SJCRH30 (cell line): ENCODE results near the gene SLC35D2. TPM values are rescaled to one million over a fixed set of nuclear protein-coding genes. Genes with fewer than 3 reads are reported as not detected.

Source experiments
- DNase-seq, 2 experiments: peaks; one replicate each; pipeline ENCODE4 v3.0.0-alpha.2; 2015 to 2020
- H3K27ac ChIP-seq: fragments of 250-450 bp; sonication (Bioruptor Pico); 2 replicates; pipeline ENCODE4 v1.5.1; 2020; ENCODE audit warnings: mild to moderate bottlenecking, moderate library complexity
- H3K27me3 ChIP-seq: fragments of 250-450 bp; sonication (Bioruptor Pico); 2 replicates; pipeline ENCODE4 v1.5.1; 2020; ENCODE audit warnings: mild to moderate bottlenecking, moderate library complexity
- H3K36me3 ChIP-seq: fragments of 250-450 bp; sonication (Bioruptor Pico); 2 replicates; pipeline ENCODE4 v1.5.1; 2020; ENCODE audit warnings: mild to moderate bottlenecking, moderate library complexity
- H3K4me1 ChIP-seq: fragments of 250-450 bp; sonication (Bioruptor Pico); 2 replicates; pipeline ENCODE4 v1.5.1; 2020; ENCODE audit warnings: mild to moderate bottlenecking, moderate library complexity
- H3K4me3 ChIP-seq: fragments of 250-450 bp; sonication (Bioruptor Pico); 2 replicates; pipeline ENCODE4 v1.5.1; 2020; ENCODE audit warnings: mild to moderate bottlenecking, moderate library complexity
- H3K9me3 ChIP-seq: fragments of 250-450 bp; sonication (Bioruptor Pico); replicated peaks from 2 replicates; pipeline ENCODE4 v1.5.1; 2020; ENCODE audit warnings: mild to moderate bottlenecking, moderate library complexity
- total RNA-seq: library from RNA; depleted of rRNA; stranded (reverse); fragments of >200 nt; shearing (Covaris generic); gene quantifications from 2 replicates; pipeline ENCODE4 v1.2.3, GENCODE V29; 2014; rRNA removed

Gene SLC35D2
- total RNA-seq: 0.20 TPM in 2 replicates

DNA sequence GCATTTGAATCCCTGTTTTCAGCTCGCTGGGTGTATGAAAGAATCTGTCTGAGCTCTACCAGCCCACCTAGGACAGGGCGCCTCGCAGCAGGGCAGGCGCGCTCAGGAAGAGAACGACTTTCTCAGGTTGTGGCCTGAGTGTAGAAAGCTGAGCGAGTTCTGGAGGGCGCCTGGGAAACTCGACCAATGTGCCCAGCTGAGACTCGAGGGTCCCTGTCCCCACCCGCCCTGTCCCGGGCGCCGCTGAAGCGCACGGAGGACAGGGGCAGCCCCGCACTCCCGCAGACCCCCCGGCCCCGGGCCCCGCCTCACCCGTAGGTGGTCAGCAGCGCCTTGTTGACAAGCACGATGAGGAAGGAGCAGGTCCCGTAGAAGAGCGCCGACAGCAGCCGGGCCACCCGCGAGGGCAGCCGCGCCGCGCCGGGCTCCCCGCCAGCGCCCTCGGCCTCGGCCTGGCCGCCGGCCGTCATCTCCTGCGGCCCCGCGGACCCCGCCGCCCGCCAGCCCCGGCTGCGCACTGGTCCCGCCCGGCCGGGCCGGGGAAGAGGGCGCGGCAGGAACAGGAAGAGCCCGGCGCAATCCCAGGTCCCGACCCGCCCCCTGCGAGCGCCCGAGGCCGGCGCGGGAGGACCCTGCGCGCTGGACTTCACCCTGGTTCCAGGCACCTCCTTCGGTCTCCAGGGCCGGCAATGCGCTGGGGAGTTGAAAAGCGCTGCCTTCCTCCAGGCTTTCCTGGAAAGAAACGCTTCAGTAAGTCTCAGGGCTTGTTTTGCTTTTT lies at the start of gene SLC35D2:
Gene SLC35D2 (minus strand): TSS at position 547 of the 778 bp plus-strand sequence. CDS start 77 bp downstream, at position 470.
- no peak within 1 kb of the TSS for H3K4me3 ChIP-seq
- H3K27me3 ChIP-seq: no peaks in the 10 kb centered on the region
- no peak for DNase-seq
- peaks cover 9% of the 10 kb centered on the region; the same call in 1 of the 2 replicates for H3K4me1 ChIP-seq
- no peak within 1 kb of the TSS for H3K27ac ChIP-seq
- no peaks in the 10 kb centered on the region for H3K9me3 ChIP-seq
- H3K36me3 ChIP-seq: peaks cover 36% of the 10 kb centered on the region

DNA sequence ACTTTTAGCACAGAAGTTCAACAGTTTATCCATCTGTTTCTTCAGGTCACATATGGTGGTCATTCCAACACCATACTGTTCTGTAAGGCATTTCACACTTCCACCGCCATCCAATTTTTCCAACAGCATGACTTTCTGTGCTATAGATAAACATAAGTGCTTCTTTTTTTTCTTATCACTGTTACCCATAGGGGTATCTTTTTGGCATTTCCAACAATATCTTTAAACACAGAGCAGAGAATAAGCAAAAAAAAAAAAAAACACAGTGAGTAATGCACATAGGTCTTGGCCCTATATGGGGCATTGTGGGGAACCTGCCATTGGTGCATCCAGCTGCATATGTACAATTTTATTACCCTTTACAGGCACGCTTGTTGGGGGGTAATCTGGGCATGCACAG lies 46.9 kb upstream of the SLC35D2 start:
- Histone ChIP-seq H3K9me3 (no peaks in the 10 kb centered on the region; the same call in 1 of the 2 replicates), H3K4me3 (no peak overlapping the region), H3K27me3 (no peaks in the 10 kb centered on the region), H3K36me3 (no peaks in the 10 kb centered on the region), H3K27ac (no peak overlapping the region), H3K4me1 (no peaks in the 10 kb centered on the region)
- no peak for DNase-seq

DNA sequence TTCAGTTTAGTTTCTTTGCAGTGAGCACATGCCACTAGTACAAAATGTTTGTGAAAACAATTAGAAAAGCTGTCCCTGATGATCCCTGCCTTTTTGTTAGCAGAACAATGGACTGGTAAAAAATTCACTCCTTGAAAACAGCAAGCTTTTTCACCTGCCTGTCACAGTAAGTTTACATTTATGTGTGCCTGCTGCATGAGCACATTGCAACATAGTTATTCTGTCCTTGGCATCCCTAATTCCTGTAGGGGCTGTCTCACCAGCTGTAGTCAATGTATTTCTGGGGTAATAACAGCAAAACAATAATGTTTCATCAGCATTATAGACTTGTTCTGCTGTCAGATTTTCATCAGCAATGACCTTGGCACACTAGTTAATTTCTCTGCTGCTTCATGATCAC lies 46.2 kb upstream of the SLC35D2 start:
- DNase-seq: no peak
- Histone ChIP-seq H3K27ac (no peak overlapping the region), H3K27me3 (no peaks in the 10 kb centered on the region), H3K4me3 (no peak overlapping the region), H3K4me1 (no peaks in the 10 kb centered on the region), H3K9me3 (no peaks in the 10 kb centered on the region; the same call in 1 of the 2 replicates), H3K36me3 (no peaks in the 10 kb centered on the region)

DNA sequence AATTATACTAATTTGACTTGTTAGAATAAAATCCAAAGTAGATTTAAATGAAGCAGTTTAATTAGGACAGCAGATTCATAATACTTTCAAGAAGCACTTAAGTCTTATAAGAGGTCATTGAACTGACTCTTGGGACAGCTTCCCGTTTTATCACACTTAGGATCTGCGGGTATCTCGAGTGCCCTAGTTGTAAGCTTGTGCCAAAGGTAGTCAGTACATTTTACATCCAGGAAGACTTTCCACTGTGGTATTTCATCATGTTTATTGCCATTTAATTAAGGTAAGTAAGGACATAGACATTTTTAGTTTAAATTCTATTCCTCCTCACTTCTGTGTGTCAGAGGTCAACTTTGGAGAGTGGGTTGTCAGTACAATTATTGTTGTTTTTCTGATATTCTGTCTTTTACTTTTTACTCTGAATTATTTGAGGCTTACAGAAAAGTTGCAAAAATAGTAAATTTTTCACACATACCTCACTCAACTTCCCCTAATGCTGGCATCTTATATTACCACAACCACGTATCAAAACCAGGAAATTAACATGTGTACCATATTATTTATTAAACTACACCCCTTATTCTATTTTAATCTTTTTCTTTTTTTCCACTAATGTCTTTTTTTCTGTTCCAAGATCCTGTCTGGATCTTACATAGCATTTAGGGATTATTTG lies 42.1 kb upstream of the SLC35D2 start:
- DNase-seq: no peak

DNA sequence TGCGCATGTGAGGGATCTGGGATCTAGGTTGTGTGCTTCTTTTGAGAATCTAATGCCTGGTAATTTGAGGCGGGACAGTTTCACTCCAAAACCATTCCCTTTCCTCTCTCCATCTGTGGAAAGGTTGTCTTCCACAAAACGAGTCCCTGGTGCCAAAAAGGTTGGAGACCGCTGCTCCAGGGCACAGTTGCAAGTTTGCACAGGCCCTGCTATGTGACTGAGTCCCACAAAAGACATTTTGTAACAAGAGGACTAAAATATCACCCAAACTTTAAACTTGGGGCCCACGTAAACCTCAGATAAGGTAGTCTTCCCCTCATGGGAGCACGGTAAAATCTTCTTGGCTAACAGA lies 40.5 kb upstream of the SLC35D2 start:
- no peak for DNase-seq
- no peak overlapping the region for H3K4me3 ChIP-seq
- H3K27ac ChIP-seq: no peak overlapping the region
- H3K4me1 ChIP-seq: peaks cover 11% of the 10 kb centered on the region
- H3K36me3 ChIP-seq: no peaks in the 10 kb centered on the region
- H3K27me3 ChIP-seq: no peaks in the 10 kb centered on the region
- H3K9me3 ChIP-seq: no peaks in the 10 kb centered on the region

More for the DNA sequence above, 42.1 kb upstream of the SLC35D2 start:
- Histone ChIP-seq H3K36me3 (no peaks in the 10 kb centered on the region), H3K27ac (no peak overlapping the region), H3K27me3 (no peaks in the 10 kb centered on the region), H3K9me3 (no peaks in the 10 kb centered on the region), H3K4me1 (peaks cover 7% of the 10 kb centered on the region), H3K4me3 (no peak overlapping the region)

DNA sequence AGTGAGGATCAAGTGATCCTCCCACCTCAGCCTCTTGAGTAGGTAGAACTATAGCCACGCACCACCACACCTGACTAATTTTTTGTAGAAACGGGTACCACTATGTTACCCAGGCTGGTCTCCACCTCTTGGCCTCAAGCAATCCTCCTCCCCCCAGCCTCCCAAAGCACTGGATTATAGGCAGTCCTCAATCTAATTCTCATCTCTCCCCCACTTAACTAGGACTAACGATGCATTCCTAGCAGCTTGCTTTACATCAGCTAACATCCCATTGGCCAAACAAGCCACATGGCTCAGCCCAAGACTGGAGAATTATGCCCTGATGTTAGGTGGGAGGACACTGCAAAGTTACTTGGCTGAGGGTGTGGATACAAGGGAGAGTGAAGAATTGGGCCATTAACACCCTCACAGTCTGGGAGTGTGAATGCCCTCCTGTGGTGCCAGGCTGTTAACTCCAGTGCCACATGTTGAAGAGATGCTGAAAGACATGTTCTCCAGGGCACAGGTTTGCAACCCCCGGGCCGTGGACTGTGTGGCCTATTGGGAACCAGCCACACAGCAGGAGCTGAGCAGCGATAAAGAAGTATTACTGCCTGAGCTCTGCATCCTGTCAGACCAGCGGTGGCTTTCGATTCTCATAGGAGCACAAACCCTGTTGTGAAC lies 39.9 kb upstream of the SLC35D2 start:
- Histone ChIP-seq H3K4me1 (peaks cover 11% of the 10 kb centered on the region), H3K4me3 (no peak overlapping the region), H3K27ac (no peak overlapping the region), H3K36me3 (no peaks in the 10 kb centered on the region), H3K27me3 (no peaks in the 10 kb centered on the region), H3K9me3 (no peaks in the 10 kb centered on the region)
- DNase-seq: no peak

DNA sequence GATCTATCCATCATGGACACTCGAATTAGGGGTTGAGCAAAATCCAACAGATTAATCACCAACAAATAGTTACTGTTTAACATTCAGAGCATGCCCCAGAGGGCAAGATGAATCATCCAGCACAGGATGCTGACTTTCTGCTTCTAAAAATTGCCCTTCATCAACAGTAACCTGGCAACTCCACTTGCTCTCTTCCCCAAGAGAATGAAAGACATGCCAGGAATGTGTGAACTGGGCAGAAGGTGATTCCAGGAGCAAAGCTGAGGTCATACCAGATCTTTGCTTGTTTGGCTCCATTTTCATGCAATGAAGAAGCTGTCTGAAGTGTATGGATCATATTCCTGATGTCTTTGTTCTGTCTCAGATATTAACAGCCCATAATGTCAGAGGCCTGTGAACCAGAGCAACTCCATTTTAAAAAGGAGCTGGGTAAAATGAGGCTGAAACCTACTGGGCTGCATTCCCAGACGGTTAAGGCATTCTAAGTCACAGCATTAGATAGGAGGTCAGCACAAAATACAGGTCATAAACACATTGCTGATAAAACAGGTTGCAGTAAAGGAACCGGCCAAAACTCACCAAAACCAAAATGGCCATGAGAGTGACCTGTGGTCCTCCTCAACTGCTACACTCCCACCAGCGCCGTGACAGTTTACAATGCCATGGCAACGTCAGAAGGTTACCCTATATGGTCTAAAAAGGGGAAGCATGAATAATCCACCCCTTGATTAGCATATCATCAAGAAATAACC lies 37.1 kb upstream of the SLC35D2 start:
- Histone ChIP-seq H3K27me3 (no peaks in the 10 kb centered on the region), H3K4me3 (peak overlapping the region; percentile 90), H3K9me3 (no peaks in the 10 kb centered on the region), H3K4me1 (peaks cover 11% of the 10 kb centered on the region), H3K27ac (peak overlapping the region; percentile 92), H3K36me3 (peaks cover 3% of the 10 kb centered on the region; the same call in 1 of the 2 replicates)
- peak; percentile 64 to 68 for DNase-seq

DNA sequence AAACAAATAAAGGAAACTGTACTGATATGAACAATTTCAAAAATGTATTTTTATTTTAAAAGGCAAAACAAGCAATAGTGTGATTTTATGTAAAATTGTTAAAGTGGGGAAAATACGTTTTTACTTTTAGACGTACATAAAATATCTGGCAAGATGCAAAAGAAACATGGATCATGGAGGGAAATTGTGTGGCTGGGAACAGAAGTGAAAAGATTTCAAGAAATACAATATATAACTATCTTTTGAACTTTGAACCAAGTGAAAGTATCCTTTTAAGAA lies 36.1 kb upstream of the SLC35D2 start:
- Histone ChIP-seq H3K4me1 (peaks cover 11% of the 10 kb centered on the region), H3K27me3 (no peaks in the 10 kb centered on the region), H3K4me3 (peak overlapping the region; percentile 90), H3K27ac (peak overlapping the region; percentile 92), H3K36me3 (peaks cover 3% of the 10 kb centered on the region; the same call in 1 of the 2 replicates), H3K9me3 (no peaks in the 10 kb centered on the region)
- DNase-seq: no peak

DNA sequence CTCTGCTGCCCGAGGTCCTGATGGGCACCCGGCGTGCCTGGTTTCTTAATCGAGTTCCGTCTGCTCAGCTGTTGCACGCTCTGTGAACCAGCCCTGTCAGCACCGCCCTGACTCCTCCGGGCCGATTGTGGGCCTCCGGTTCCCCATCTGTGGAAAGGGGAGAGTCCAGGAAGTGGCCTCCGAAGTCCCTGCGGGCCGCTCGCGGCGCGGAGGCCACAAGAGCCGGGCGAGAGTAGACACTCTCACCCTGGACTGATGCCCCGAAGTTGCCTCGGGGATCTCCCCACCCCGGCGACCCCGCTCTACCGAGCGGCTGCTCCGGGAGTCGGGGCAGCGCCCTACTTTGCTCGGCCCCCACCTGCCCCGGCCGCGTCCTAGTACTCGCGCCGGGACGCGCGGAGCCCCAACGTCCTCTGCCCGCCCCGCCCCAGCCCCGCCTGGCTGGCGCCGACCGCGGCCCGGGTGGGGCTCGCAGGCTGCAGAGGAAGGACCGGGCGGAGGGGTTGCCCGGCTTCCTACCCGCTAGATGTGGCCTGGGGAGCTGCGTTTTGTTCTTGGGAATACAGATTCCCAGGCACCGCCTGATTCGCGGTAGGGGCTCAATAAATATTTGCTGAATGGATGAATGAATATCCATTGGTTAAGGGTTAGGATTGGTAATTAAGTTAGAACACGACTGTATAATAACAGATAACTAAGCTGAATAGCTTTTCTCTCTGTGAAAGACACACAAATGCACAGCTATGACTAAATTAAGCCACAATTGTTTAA lies 35.6 kb upstream of the SLC35D2 start:
- Histone ChIP-seq H3K4me1 (peaks cover 11% of the 10 kb centered on the region), H3K9me3 (no peaks in the 10 kb centered on the region), H3K4me3 (peak overlapping the region; percentile 90), H3K27me3 (no peaks in the 10 kb centered on the region), H3K27ac (peak overlapping the region; percentile 92), H3K36me3 (peaks cover 4% of the 10 kb centered on the region)
- peak; percentile 88 to 89 for DNase-seq

DNA sequence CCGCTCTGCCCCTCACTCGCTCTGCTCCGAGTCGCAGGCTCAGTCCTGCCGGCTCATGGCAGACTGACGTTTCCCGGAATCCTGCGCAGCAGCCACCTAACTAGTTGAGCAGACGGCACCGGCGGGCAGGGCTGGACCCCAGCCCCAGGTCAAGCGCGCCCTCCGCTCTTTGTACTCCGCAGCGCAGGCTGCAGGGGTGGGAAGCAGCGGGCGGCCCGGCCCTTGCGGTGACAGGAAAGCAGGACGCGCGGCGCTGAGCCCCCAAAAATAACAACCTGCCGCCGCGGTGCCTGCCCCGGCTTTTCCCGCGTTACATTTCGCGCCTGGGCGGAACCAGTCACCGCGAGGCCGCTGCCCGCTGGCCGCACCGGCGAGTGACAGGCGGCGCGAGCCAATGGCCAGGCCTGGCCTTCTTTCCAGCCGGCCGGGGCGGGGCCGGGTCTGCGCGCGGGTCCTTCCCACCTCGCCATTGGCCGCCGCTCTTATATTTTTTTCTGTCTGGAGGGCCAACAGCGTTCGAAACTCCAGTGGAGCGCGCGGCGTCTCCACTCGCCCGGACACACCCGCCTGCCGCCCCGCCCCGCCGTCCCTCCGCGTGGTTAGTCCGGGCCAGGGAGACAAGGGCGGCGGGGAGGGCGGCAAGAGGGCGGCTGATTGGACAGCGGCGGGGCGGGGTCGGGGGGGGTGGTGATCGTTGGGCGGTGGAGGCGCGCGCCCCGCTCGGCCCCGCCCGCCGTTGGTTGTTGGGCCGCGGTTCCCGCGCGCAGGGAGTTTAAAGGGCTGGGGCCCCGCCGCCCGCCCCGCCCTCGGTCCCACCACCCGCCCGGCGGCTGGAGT lies 34.8 kb upstream of the SLC35D2 start, which contains the start of gene ZNF367:
Gene ZNF367 (minus strand): TSS at position 288 of the 837 bp plus-strand sequence. CDS start 338 bp downstream, outside the sequence.
- H3K9me3 ChIP-seq: no peaks in the 10 kb centered on the region
- peak; percentile 98 to 99 for DNase-seq
- H3K4me1 ChIP-seq: peaks cover 11% of the 10 kb centered on the region
- H3K36me3 ChIP-seq: peaks cover 5% of the 10 kb centered on the region
- H3K4me3 ChIP-seq: peak within 1 kb of the TSS; percentile 90
- H3K27me3 ChIP-seq: no peaks in the 10 kb centered on the region
- peak within 1 kb of the TSS; percentile 92 for H3K27ac ChIP-seq

DNA sequence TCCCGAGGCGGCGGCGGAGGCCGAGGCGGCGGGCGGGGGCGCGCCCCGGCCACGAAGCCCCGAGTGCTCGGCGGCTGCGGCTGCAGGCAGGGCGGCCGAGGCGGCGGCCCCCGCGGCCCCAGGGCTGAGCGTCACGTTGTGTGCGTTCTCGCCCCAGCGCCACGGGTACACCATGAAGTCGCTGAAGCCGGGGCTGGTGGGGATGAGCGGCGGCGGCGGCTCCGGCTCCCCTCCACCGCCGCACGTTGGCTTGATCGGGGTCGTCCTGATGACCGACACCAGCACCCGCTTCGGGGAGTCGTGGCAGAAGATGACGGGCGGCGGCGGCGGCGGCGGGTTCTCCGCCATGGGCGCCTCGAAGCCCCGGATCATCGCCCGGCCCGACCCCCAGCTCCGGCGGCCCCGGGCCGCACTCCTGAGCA lies 34.2 kb upstream of the SLC35D2 start:
- H3K27me3 ChIP-seq: no peaks in the 10 kb centered on the region
- H3K36me3 ChIP-seq: peaks cover 5% of the 10 kb centered on the region
- DNase-seq: peak; percentile 33 to 40
- no peaks in the 10 kb centered on the region for H3K9me3 ChIP-seq
- peak overlapping the region; percentile 90 for H3K4me3 ChIP-seq
- H3K4me1 ChIP-seq: peaks cover 11% of the 10 kb centered on the region
- H3K27ac ChIP-seq: peak overlapping the region; percentile 92

DNA sequence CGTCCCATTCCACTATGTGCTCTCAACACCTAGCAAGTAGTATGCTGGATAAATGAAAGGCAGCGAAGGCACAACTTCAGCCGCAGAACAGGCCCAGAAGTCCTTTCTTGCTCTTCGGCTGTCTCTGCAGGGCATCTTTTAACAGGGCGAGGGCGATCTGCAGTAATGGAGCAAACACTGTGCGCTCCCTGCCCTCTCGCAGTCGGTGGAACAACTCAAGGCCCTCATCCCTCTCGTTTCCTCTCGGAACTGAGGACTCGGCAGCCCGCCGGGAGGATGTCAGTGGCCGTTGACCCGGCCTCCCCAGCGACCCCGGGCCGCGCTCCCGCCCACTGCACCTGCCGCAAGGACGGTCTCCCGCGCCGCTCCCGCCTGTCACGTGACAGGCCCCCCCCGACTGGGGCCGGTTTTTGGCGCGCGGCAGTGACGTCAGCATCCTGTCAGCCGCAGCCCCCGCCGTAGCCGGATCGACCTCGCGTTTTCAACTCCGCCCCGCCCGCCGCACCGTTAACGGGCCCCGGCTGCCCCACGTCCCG lies 33.6 kb upstream of the SLC35D2 start:
- Histone ChIP-seq H3K4me1 (peaks cover 11% of the 10 kb centered on the region), H3K27ac (peak overlapping the region; percentile 40), H3K27me3 (no peaks in the 10 kb centered on the region), H3K36me3 (peaks cover 5% of the 10 kb centered on the region), H3K9me3 (no peaks in the 10 kb centered on the region), H3K4me3 (peak overlapping the region; percentile 90)
- peak; percentile 86 to 89 for DNase-seq
